ENCODE measurements around the gene EFNB2.
A peak's percentile ranks its signal among the peaks of the same experiment; 100 is the strongest.

EFNB2 gene

GRCh38 chr13:106555631-106556328 is 20.3 kb upstream of the EFNB2 start:
- H3K4me3 ChIP-seq (replicated peaks; ENCODE audit: insufficient read depth, low read length), result no peak overlapping the region
- H3K27ac ChIP-seq (replicated peaks), result no peak overlapping the region
- TF ChIP-seq POLR2AphosphoS5 (IDR thresholded peaks at IDR 0.05; ENCODE audit: low read depth), result no peak
- no peak for TF ChIP-seq GABPA (IDR thresholded peaks at IDR 0.05; ENCODE audit: low read depth)
- no peak for TF ChIP-seq SPI1 (IDR thresholded peaks at IDR 0.05; ENCODE audit: borderline replicate concordance, low read depth)
- TF ChIP-seq CTCF (IDR thresholded peaks at IDR 0.05; ENCODE audit: insufficient read depth, low read length), result no peak
- TF ChIP-seq REST (IDR thresholded peaks at IDR 0.05; ENCODE audit: insufficient replicate concordance, low read depth), result no peak
- H3K27me3 ChIP-seq (ENCODE audit: insufficient read depth, poor library complexity, severe bottlenecking), result no peaks in the 10 kb centered on the region
- no peak for DNase-seq (ENCODE audit: low read depth in 1 of 2, low spot score in 1 of 2)

- no peak for DNase-seq (ENCODE audit: low read depth in 1 of 2, low spot score in 1 of 2)
- TF ChIP-seq POLR2AphosphoS5 (IDR thresholded peaks at IDR 0.05; ENCODE audit: low read depth) (no peak), SPI1 (IDR thresholded peaks at IDR 0.05; ENCODE audit: borderline replicate concordance, low read depth) (no peak), GABPA (IDR thresholded peaks at IDR 0.05; ENCODE audit: low read depth) (no peak), REST (IDR thresholded peaks at IDR 0.05; ENCODE audit: insufficient replicate concordance, low read depth) (no peak), CTCF (IDR thresholded peaks at IDR 0.05; ENCODE audit: insufficient read depth, low read length) (no peak)
- Histone ChIP-seq H3K27me3 (ENCODE audit: insufficient read depth, poor library complexity, severe bottlenecking) (no peaks in the 10 kb centered on the region), H3K27ac (replicated peaks) (no peak overlapping the region), H3K4me3 (replicated peaks; ENCODE audit: insufficient read depth, low read length) (no peak overlapping the region)
Observed at GRCh38 chr13:106551751-106552150, 16.3 kb upstream of the EFNB2 start.

- H3K27me3 ChIP-seq (ENCODE audit: insufficient read depth, poor library complexity, severe bottlenecking), result no peaks in the 10 kb centered on the region
- no peak overlapping the region for H3K27ac ChIP-seq (replicated peaks)
- no peak for TF ChIP-seq POLR2AphosphoS5 (IDR thresholded peaks at IDR 0.05; ENCODE audit: low read depth)
- TF ChIP-seq SPI1 (IDR thresholded peaks at IDR 0.05; ENCODE audit: borderline replicate concordance, low read depth), result peak; percentile 77; the same call in 1 of the 2 replicates
- H3K4me3 ChIP-seq (replicated peaks; ENCODE audit: insufficient read depth, low read length), result no peak overlapping the region
- peak in 1 of 2 experiments; percentile 29 for DNase-seq (ENCODE audit: low read depth in 1 of 2, low spot score in 1 of 2)
Observed at GRCh38 chr13:106551350-106551749, 15.9 kb upstream of the EFNB2 start.

GRCh38 chr13:106550570-106551135 is 15.2 kb upstream of the EFNB2 start:
- DNase-seq (ENCODE audit: low read depth in 1 of 2, low spot score in 1 of 2), result no peak
- no peak for TF ChIP-seq CTCF (IDR thresholded peaks at IDR 0.05; ENCODE audit: insufficient read depth, low read length)
- no peak for TF ChIP-seq GABPA (IDR thresholded peaks at IDR 0.05; ENCODE audit: low read depth)
- no peak for TF ChIP-seq SPI1 (IDR thresholded peaks at IDR 0.05; ENCODE audit: borderline replicate concordance, low read depth)
- TF ChIP-seq POLR2AphosphoS5 (IDR thresholded peaks at IDR 0.05; ENCODE audit: low read depth), result no peak
- no peak for TF ChIP-seq REST (IDR thresholded peaks at IDR 0.05; ENCODE audit: insufficient replicate concordance, low read depth)
- Histone ChIP-seq H3K4me3 (replicated peaks; ENCODE audit: insufficient read depth, low read length) (no peak overlapping the region), H3K27ac (replicated peaks) (no peak overlapping the region), H3K27me3 (ENCODE audit: insufficient read depth, poor library complexity, severe bottlenecking) (no peaks in the 10 kb centered on the region)

Measured in HL-60 (cell line).